ENCODE results near the gene RASGRF1.
"Not testable (repeated sequence)": the region's sequence is repeated elsewhere in the genome, so short reads cannot be mapped to it uniquely, and the experiment has no call there.

RASGRF1 gene

DNA sequence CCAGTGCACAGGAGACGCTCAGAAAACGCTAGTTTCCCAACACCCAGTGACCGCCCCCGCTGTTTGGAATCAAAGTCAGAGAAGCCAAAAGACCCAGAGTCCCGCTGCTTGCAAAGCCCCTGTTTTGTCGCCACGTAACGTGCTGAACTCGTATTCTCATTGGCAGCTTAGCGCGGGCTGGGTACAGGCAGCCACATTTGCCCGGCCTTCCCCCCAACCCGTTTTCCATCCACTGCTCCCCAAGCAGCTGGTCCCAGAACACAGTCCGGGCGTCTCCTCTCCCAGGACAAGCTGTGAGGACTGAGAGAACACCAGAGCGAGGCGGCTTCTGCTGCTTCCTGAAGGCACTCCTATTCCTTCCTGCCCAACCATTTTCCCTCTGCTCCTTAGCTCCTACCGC, 54.8 kb downstream of the RASGRF1 start:
- DNase-seq, result no peak

- DNase-seq, result no peak
These were observed 55.4 kb downstream of the RASGRF1 start for GRCh38 chr15:79035111-79035601.

DNA sequence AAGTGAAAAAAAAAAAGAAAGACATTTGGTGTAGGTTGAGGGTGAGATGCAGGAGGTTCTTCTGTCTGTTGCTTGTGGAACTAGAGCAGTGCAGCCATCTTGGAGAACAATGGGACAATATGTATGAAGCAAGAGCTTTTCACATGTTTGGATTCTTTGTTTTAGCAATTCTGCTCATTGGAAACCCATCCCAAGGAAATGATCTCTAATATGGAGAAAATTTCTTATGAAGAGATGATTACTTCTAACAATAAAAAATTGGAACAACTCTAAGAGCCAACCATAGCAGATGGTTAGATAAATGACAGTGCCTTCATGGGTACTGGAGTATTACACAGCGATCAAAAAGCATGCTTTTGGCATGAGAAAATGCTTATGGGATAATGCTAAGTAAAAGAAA, 56.3 kb downstream of the RASGRF1 start:
- DNase-seq, result no peak

DNA sequence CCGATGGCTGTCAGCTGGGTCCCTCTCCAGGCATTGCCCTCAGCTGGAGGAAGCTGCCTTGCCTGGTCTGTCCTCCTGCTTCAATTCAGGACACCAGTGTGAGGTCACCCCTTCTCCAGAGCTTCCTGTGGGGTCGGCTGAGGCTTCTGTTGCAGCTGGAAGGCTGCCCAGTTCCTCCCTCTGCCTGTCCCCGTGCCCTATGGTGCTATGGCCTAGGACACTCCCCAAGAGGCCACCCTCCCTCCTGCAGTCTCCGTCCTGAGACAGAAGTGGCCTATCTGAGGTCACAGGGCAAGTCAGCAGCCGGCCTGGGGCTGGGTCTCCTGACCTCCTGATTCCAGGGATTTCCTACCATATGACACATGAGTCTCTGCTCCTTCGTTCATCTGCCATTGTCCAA, 57.9 kb downstream of the RASGRF1 start:
- no peak for DNase-seq

DNA sequence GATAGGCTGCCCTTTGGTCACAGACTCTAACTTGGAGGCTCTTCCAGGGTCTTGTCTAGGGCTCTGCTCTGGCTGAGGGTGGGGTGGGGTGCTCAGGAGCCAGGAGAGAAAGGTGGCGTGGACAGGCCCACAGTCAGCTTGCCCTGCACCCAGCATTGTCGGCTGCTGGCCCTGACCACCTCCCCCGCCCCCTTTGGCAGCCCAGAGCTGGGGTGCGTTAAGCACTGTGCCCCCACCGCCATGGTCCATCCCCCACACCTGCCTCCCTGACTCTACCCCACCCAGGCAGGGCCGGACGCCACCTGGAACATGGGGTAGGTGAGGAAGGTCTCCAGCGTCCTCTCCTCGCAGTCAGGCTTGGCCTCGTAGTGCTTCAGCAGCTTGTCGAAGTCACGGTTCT, 58.8 kb downstream of the RASGRF1 start:
- DNase-seq, result no peak

GRCh38 chr15:79031201-79031600, 59.4 kb downstream of the RASGRF1 start:
- no peak for DNase-seq

- DNase-seq, result no peak
These were observed 60.1 kb downstream of the RASGRF1 start for GRCh38 chr15:79030470-79030869.

GRCh38 chr15:79028411-79028964, 62.1 kb downstream of the RASGRF1 start:
- no peak for DNase-seq

DNA sequence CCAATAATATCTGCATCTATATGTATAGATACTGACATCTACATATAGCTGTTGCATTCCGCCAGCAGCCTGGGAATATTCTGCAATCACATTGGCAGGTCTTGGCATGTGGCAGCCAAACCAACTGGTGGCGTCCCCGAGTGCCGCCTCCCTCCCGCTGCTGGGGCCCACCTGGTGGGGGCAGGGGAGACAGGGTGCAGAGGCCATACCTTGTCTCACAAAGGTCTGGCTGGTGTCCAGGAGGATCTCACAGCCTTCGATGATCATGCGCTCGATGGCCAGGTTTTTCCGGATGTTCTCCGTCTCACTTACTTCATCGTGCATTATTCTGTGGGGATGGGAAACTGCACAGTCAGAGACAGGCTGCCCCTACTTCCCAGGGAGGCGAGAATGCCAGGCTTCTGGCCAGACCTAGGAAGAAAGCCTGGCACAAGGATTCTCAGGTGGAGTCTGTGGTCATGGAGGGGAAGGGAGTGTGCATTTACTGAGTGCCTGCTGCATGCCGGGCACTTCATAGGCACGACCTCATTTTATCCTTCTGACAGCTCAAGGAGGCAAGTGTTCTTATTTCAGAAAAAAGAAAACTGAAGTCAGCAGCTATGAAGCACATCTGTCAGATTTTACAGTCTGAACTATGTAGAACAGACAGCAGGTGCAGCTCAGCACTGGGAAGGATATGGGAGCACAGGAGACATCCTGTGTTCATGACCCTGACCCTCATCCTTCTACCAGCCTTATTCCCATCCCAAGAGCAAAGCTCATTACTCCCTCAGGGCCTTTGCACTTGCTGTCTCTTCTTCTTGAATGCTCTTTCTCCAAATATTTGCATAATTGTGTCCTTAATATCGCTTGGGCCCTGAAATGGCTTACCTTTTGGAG, 62.8 kb downstream of the RASGRF1 start:
- DNase-seq, result no peak

DNA sequence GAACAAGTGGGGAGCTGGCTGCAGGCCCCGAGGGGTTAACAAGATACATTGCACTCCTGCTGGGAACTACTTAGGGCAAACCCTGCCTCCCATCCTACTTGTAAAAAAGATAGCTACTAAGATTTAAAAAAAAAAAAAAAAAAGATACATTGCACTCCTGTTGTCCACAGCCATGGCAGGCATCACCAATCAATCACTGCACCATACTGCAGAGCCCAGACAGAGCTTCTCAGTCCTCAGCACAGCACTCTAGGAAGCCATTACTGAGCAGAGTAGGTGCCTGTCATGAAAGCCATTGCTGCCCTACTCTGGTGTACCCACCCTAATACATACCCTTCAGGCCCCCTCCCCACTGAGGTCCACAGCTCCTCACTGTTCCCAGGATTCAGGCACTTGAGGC, 64.8 kb downstream of the RASGRF1 start:
- no peak for DNase-seq

GRCh38 chr15:79025201-79025600, 65.4 kb downstream of the RASGRF1 start:
- DNase-seq, result no peak

DNA sequence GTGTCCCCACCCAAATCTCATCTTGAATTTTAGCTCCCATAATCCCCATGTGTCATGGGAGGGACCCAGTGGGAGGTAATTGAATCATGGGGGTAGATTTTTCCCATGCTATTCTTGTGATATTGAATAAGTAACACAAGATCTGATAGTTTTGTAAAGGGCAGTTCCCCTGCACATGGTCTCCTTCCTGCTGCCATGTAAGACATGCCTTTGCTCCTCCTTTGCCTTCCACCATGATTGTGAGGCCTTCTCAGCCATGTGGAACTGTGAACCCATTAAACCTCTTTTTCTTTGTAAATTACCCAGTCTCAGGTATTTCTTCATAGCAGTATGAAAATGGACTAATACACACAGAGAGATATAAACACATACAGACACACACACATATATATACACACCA, 66.1 kb downstream of the RASGRF1 start:
- not testable (repeated sequence) for DNase-seq

DNA sequence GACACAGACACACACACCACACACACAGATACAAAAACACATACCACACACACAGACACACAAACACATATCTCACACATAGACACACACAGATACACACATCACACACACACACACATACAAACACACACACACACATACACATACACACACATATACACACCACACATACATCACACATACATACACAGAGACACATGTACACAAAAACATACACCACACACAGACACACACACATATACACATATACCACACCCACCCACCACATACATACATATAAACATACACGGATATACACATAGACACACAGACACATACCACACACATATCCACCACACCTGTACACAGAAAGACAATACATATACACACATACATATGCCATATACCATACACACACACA, 66.7 kb downstream of the RASGRF1 start:
- DNase-seq, result no peak

GRCh38 chr15:79023546-79023890, 67.1 kb downstream of the RASGRF1 start:
- DNase-seq, result no peak

- DNase-seq, result no peak
These were observed 71.6 kb downstream of the RASGRF1 start for GRCh38 chr15:79018960-79019359.

DNA sequence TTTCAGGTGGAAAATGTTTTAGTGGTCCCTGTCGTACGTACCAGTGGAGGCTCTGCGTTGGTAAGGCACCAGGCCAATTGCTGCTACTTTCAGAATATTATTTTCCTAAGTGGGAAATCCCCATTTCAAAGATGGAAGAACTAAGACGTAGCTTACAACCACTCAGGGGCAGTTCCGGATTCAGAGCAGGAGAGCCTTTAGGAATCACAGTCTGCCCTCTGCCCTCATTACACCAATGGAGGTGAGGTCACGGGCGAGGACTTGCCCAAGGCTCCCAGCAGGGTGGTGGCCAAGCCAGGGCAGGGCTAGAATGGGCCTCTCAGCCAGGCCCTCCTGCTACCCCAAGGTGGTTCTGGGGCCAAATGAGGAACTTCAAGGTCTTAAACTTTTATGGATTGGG, 72.6 kb downstream of the RASGRF1 start:
- DNase-seq, result no peak

GRCh38 chr15:79016527-79017170, 73.9 kb downstream of the RASGRF1 start:
- DNase-seq, result no peak

DNA sequence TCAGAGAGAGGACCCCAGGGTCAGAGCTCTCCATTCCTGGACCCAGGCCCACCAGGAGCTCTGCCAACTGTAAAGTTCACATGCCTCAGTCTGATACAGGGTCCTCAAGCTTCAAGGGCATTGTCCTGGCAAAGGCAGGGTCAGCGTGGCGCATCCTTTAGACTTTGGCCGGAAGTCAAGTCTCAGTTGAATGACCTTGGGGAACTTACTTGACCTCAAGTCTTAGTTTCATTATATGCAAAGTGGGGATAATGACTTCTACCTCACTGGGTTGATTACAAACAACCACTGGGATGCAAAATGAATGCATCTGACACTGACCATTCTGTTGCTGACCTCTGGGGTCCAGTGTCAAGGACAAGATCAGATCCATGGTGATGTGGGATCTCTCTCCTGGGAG, 75.2 kb downstream of the RASGRF1 start:
- no peak for DNase-seq

- no peak for DNase-seq
These were observed 80.3 kb downstream of the RASGRF1 start for GRCh38 chr15:79010278-79010677.

GRCh38 chr15:79009379-79009778, 81.2 kb downstream of the RASGRF1 start:
- no peak for DNase-seq

DNA sequence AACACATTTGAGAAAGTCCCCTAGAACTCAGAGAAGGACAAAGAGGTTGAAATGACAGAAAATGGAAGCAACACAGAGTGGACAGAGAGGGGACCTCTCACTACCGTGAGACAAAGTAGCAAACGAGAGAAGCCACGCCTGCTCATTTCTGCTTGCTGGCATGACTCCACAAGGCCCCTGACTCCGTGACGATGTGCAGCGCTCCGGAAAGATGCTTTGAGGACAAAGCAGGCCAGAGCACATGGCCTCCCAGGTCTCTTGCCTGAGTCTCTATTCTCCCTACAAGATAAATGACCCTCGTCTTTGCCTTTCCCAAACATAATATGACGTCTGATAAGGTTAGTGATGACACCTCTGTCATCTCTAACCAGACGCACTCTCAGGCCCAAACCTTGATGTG, 81.9 kb downstream of the RASGRF1 start:
- no peak for DNase-seq

DNA sequence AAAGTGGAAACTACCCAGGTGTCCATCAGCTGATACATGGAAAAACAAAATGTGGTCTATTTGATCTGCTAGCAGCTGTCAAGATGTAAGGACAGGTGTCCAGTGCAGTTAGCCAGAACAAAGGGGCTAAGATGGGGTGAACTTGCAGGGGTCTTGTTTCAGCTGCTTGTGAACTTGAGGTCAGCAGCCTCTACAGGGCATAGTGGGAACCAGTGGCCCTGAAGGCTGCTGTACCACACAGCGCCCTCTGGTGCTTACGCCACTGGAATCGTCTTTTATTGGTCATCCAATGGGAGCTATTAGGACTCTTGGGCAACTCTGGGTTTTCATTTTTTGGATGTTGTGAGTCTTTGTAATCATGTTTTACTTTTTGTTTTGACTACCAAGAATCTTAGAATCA, 83.5 kb downstream of the RASGRF1 start:
- no peak for DNase-seq

GRCh38 chr15:79006071-79006470, 84.5 kb downstream of the RASGRF1 start:
- no peak for DNase-seq

- DNase-seq, result no peak
These were observed 86.2 kb downstream of the RASGRF1 start for GRCh38 chr15:79004336-79004735.
